Duodenal mucosa (tissue), 2 donors: ENCODE measurements around the gene HNRNPC.
"Not testable (repeated sequence)": the region's sequence is repeated elsewhere in the genome, so short reads cannot be mapped to it uniquely, and the experiment has no call there.

Experiments
- H3K27ac ChIP-seq: one replicate; pipeline ENCODE4 v1.7.0; 2013; ENCODE audit warnings: low read depth, low read length
- H3K27me3 ChIP-seq, 2 donors: one replicate each; pipeline ENCODE4 v1.7.0; 2013; ENCODE audit warnings: low read length in 2 of 2, control low read depth in 1 of 2; ENCODE audit not compliant: insufficient read depth in 2 of 2, control insufficient read depth in 1 of 2
- H3K36me3 ChIP-seq, 2 donors: one replicate each; pipeline ENCODE4 v1.7.0; 2013; ENCODE audit warnings: low read length in 2 of 2, control low read depth in 1 of 2; ENCODE audit not compliant: insufficient read depth in 2 of 2, control insufficient read depth in 1 of 2
- H3K4me1 ChIP-seq, 2 donors: one replicate each; pipeline ENCODE4 v1.7.0; 2013; ENCODE audit warnings: low read length in 2 of 2, control low read depth in 1 of 2; ENCODE audit not compliant: insufficient read depth in 2 of 2, control insufficient read depth in 1 of 2
- H3K4me3 ChIP-seq, 2 donors: one replicate each; pipeline ENCODE4 v1.7.0; 2013; ENCODE audit warnings: low read length in 2 of 2, low read depth in 1 of 2
- H3K9ac ChIP-seq, 2 donors: one replicate each; pipeline ENCODE4 v1.7.0; 2013; ENCODE audit warnings: low read length in 2 of 2, low read depth in 1 of 2
- H3K9me3 ChIP-seq, 2 donors: one replicate each; pipeline ENCODE4 v1.7.0; 2013; ENCODE audit warnings: low read length in 2 of 2, control low read depth in 1 of 2; ENCODE audit not compliant: control insufficient read depth in 1 of 2

The HNRNPC gene

DNA sequence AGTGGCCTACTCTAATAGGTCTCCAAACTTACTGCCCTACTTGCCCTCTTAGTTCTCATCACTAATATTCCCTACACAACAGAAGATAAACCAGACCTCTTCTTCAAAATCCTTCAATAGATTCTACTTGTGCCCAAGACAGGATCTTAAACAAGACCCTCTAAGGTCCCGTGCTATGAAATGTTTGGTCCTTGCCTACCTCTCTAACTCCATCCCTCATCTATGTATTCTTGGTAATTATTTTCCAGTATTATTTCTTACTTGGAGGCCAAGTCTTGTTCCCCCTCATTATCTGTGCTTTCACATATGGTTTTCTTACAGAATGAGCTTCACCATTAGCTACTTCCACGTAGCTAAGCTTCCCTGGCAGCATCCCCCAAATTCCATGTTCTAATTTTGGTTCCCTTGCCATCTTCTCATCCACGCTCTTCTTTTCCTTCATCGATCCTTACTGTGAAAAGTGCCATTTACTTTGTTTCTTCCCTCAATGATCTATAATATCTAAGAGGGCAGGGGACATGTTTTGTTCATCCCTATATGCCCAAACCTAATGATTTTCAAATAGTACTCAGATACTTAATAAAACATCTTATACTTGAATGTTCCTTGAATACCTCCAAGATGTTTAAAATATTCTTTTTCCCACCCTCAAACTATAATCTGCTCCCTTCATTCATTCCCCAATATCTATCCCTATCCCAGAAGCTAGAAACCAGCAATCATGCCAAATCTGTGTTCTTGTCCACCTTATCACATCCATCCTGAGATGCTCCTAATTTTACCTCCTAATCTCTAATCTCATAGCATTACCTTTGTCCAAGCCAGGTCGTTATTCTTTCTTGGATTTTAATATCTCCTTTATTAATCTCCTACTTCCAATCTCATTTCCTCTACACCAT lies 10.1 kb downstream of the HNRNPC start:
- peaks cover 14 to 73% of the 10 kb centered on the region in 2 donors for H3K36me3 ChIP-seq
- H3K9me3 ChIP-seq = no peaks in the 10 kb centered on the region
- H3K4me1 ChIP-seq = peaks cover 48 to 54% of the 10 kb centered on the region in 2 donors
- no peak overlapping the region for H3K9ac ChIP-seq
- H3K27ac ChIP-seq = no peak overlapping the region
- H3K4me3 ChIP-seq = no peak overlapping the region
- no peaks in the 10 kb centered on the region for H3K27me3 ChIP-seq

- no peak overlapping the region for H3K9ac ChIP-seq
- H3K4me1 ChIP-seq = peaks cover 39 to 45% of the 10 kb centered on the region in 2 donors
- peaks cover 14 to 70% of the 10 kb centered on the region in 2 donors for H3K36me3 ChIP-seq
- H3K9me3 ChIP-seq = no peaks in the 10 kb centered on the region
- no peak overlapping the region for H3K4me3 ChIP-seq
- H3K27ac ChIP-seq = no peak overlapping the region
- no peaks in the 10 kb centered on the region for H3K27me3 ChIP-seq
Measured at GRCh38 chr14:21258005-21258888, 11.0 kb downstream of the HNRNPC start.

DNA sequence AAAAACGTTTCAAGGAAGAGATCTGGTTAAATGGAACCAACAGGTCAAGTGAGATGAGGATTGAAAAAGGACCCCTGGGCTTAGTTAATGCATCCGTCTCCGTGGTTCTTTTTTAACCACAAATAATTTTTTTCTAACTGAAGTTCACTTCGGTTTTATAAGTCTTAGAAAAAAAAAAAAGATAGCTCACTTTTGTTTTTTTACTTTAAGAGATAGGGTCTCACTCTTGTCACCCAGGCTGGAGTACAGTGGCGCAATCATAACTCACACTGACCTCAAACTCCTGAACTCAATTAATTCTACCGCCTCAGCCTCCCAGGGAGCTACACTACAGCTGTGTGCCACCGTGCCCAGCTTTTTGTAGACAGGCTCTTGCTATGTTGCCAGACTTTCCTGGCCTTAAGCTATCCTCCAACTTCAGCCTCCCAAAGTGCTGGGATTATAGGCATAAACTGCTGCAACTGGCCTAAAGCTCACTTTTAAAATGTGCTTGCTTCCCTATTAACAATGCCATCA lies 11.8 kb downstream of the HNRNPC start:
- H3K4me3 ChIP-seq = peak overlapping the region in 1 of 2 donors; percentile 29
- H3K9me3 ChIP-seq = no peaks in the 10 kb centered on the region
- H3K27ac ChIP-seq = no peak overlapping the region
- H3K36me3 ChIP-seq = peaks cover 12 to 69% of the 10 kb centered on the region in 2 donors
- peaks cover 36 to 39% of the 10 kb centered on the region in 2 donors for H3K4me1 ChIP-seq
- H3K27me3 ChIP-seq = no peaks in the 10 kb centered on the region
- H3K9ac ChIP-seq = no peak overlapping the region

DNA sequence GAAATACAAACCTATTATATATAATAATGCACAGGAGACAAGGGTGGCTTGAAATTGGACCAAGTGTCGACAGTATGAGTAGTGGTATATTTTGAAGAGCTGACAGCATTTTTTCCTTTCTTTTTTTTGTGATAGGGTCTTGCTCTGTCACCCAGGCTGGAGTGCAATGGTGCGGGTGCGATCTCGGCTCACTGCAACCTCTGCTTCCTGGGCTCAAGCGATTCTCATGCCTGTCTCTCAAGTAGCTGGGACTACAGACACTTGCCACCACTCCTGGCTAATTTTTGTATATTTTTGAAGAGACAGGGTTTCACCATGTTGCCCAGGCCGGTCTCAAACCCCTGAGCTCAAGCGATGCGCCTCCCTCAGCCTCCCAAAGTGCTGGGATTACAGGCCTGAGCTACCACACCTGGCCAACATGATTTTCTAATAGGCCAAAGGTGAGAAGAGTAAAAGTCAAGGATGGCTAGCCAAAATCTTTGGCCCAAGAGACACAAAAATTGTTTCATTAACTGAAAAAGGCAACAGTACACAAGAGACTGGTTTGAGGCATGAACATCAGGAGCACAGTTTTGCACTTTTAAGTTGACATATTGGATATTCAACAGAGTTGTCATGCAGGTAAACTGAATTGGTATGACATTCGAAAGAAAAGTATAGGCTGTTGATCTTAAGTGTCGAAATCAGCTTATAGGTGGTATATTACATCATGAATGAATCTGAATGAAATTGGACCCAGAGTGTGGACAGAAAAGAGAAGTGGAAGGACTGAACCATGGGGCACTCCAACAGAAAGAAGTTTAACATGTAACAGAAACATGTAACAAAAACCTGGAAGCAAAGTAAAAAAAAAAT lies 12.5 kb downstream of the HNRNPC start:
- Histone ChIP-seq H3K36me3 (peaks cover 5 to 67% of the 10 kb centered on the region in 2 donors), H3K4me1 (peaks cover 29 to 33% of the 10 kb centered on the region in 2 donors), H3K9me3 (no peaks in the 10 kb centered on the region), H3K27me3 (no peaks in the 10 kb centered on the region), H3K27ac (no peak overlapping the region), H3K4me3 (no peak overlapping the region), H3K9ac (no peak overlapping the region)

- not testable (repeated sequence) for H3K9ac ChIP-seq
Measured at GRCh38 chr14:21256102-21256447, 13.2 kb downstream of the HNRNPC start.

GRCh38 chr14:21255385-21256101 lies 13.7 kb downstream of the HNRNPC start:
- Histone ChIP-seq H3K9ac (no peak overlapping the region), H3K27me3 (no peaks in the 10 kb centered on the region), H3K36me3 (peaks cover 7 to 65% of the 10 kb centered on the region in 2 donors), H3K9me3 (no peaks in the 10 kb centered on the region), H3K4me3 (no peak overlapping the region), H3K4me1 (peaks cover 27% of the 10 kb centered on the region in 2 donors), H3K27ac (no peak overlapping the region)

More at GRCh38 chr14:21256102-21256447, 13.2 kb downstream of the HNRNPC start:
- H3K27me3 ChIP-seq, H3K27ac ChIP-seq, H3K4me3 ChIP-seq, H3K9me3 ChIP-seq: not testable (repeated sequence)
- peaks cover 27% of the 10 kb centered on the region in 2 donors for H3K4me1 ChIP-seq
- peaks cover 3 to 66% of the 10 kb centered on the region in 2 donors for H3K36me3 ChIP-seq

- Histone ChIP-seq H3K27me3 (no peaks in the 10 kb centered on the region), H3K9me3 (no peaks in the 10 kb centered on the region), H3K4me3 (no peak overlapping the region), H3K9ac (no peak overlapping the region), H3K27ac (no peak overlapping the region), H3K36me3 (peaks cover 24 to 65% of the 10 kb centered on the region in 2 donors), H3K4me1 (peaks cover 13 to 14% of the 10 kb centered on the region in 2 donors)
Measured at GRCh38 chr14:21252149-21252548, 17.1 kb downstream of the HNRNPC start.

DNA sequence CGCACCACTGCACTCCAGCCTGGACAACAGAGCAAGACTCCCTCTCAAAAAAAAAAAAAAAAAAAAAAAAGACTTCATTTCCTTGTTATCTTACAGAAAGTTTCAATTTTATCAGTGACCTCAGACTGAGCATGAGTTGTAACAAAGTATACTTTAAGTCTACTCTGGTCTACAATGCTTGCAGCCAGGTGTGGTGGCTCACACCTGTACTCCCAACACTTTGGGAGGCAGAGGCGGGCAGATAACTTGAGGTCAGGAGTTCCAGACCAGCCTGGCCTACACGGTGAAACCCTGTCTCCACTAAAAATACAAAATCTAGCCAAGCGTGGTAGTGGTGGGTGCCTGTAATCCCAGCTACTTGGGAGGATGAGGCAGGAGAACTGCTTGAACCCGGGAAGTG lies 18.0 kb downstream of the HNRNPC start:
- Histone ChIP-seq H3K4me3 (no peak overlapping the region), H3K4me1 (peaks cover 8 to 14% of the 10 kb centered on the region in 2 donors), H3K27ac (no peak overlapping the region), H3K9me3 (no peaks in the 10 kb centered on the region), H3K9ac (no peak overlapping the region), H3K36me3 (peaks cover 24 to 59% of the 10 kb centered on the region in 2 donors), H3K27me3 (no peaks in the 10 kb centered on the region)
